Neural progenitor cell (in vitro differentiated cells): ENCODE measurements around the gene DRD1. TPM values are rescaled to one million over a fixed set of nuclear protein-coding genes. Genes with fewer than 3 reads are reported as not detected.

Experiments
- DNase-seq: peaks from one replicate; pipeline ENCODE4 v3.0.0-alpha.2; 2016; ENCODE audit warnings: low spot score
- H2AFZ ChIP-seq: fragments of 200-600 bp; sonication (generic); replicated peaks from 2 replicates; pipeline ENCODE4 v1.6.1; 2016; ENCODE audit warnings: antibody characterized with exemption
- H3F3A ChIP-seq: fragments of 200-600 bp; sonication (generic); 2 replicates; pipeline ENCODE4 v1.6.1; 2016; ENCODE audit warnings: antibody characterized with exemption, low read depth
- H3K27ac ChIP-seq: fragments of 200-600 bp; sonication (generic); 2 replicates; pipeline ENCODE4 v1.5.1; 2016; ENCODE audit warnings: mild to moderate bottlenecking
- H3K27me3 ChIP-seq: fragments of 200-600 bp; sonication (generic); 2 replicates; pipeline ENCODE4 v1.6.1; 2016; ENCODE audit warnings: mild to moderate bottlenecking, moderate library complexity
- H3K36me3 ChIP-seq: fragments of 200-600 bp; sonication (generic); 2 replicates; pipeline ENCODE4 v1.5.1; 2016
- H3K4me1 ChIP-seq: fragments of 200-600 bp; sonication (generic); 2 replicates; pipeline ENCODE4 v1.6.1; 2016; ENCODE audit warnings: mixed run types
- H3K4me2 ChIP-seq: fragments of 200-600 bp; sonication (generic); 2 replicates; pipeline ENCODE4 v1.6.1; 2016
- H3K4me3 ChIP-seq: fragments of 200-600 bp; sonication (generic); 2 replicates; pipeline ENCODE4 v1.5.1; 2016
- H3K79me2 ChIP-seq: fragments of 200-600 bp; sonication (generic); 2 replicates; pipeline ENCODE4 v1.6.1; 2016; ENCODE audit warnings: low read depth
- H3K9ac ChIP-seq: fragments of 200-600 bp; sonication (generic); 2 replicates; pipeline ENCODE4 v1.6.1; 2016
- H3K9me3 ChIP-seq: fragments of 200-600 bp; sonication (generic); 2 replicates; pipeline ENCODE4 v1.5.1; 2016; ENCODE audit warnings: low read depth
- H4K20me1 ChIP-seq: fragments of 200-600 bp; sonication (generic); 2 replicates; pipeline ENCODE4 v1.6.1; 2016; ENCODE audit warnings: low read depth
- H3K27ac Mint-ChIP-seq: 3 replicates; pipeline ENCODE4 v1.8.0; 2021; ENCODE audit warnings: mixed read lengths
- H3K27me3 Mint-ChIP-seq: 2 replicates; pipeline ENCODE4 v1.8.0; 2022; ENCODE audit warnings: low read depth, mild to moderate bottlenecking, inconsistent platforms, moderate library complexity, mixed read lengths; ENCODE audit not compliant: insufficient read depth
- H3K36me3 Mint-ChIP-seq: 3 replicates; pipeline ENCODE4 v1.8.0; 2021; ENCODE audit warnings: mixed read lengths
- H3K4me1 Mint-ChIP-seq: 3 replicates; pipeline ENCODE4 v1.8.0; 2021; ENCODE audit warnings: mixed read lengths
- H3K4me3 Mint-ChIP-seq: 3 replicates; pipeline ENCODE4 v1.8.0; 2021; ENCODE audit warnings: mild to moderate bottlenecking, moderate library complexity, mixed read lengths
- H3K9me3 Mint-ChIP-seq: 3 replicates; pipeline ENCODE4 v1.8.0; 2020; ENCODE audit warnings: mixed read lengths
- CTCF ChIP-seq: fragments of 200-600 bp; sonication (generic); IDR thresholded peaks from 2 replicates; pipeline ENCODE4 v1.5.1; 2017; ENCODE audit warnings: antibody characterized with exemption, mild to moderate bottlenecking
- EZH2 ChIP-seq: fragments of 200-600 bp; sonication (generic); IDR thresholded peaks from 2 replicates; pipeline ENCODE4 v1.6.1; 2017; ENCODE audit warnings: antibody characterized with exemption, mild to moderate bottlenecking, moderate library complexity
- EZH2phosphoT487 ChIP-seq: fragments of 200-600 bp; sonication (generic); IDR thresholded peaks from 2 replicates; pipeline ENCODE4 v1.6.1; 2017; ENCODE audit warnings: antibody characterized with exemption
- total RNA-seq: library from RNA; depleted of rRNA; stranded (reverse); fragments of >200 nt; gene quantifications from 2 replicates; pipeline ENCODE4 v1.2.3, GENCODE V29; 2015; ENCODE audit warnings: low replicate concordance

The DRD1 gene
- total RNA-seq, 1 donor from 2014 or later = not detected

- Histone ChIP-seq H3K27me3 (no peaks in the 10 kb centered on the region), H3K27ac (no peak overlapping the region), H3K79me2 (no peaks in the 10 kb centered on the region), H3F3A (peaks cover 8% of the 10 kb centered on the region), H3K9ac (no peak overlapping the region), H2AFZ (no peak overlapping the region), H3K36me3 (no peaks in the 10 kb centered on the region), H3K9me3 (no peaks in the 10 kb centered on the region), H3K4me2 (no peak overlapping the region), H3K4me1 (peaks cover 7% of the 10 kb centered on the region), H4K20me1 (no peaks in the 10 kb centered on the region), H3K4me3 (no peak overlapping the region)
- Mint-ChIP-seq H3K27me3 (peaks cover 2% of the 10 kb centered on the region), H3K27ac (no peak overlapping the region), H3K4me3 (no peak overlapping the region), H3K9me3 (no peaks in the 10 kb centered on the region), H3K4me1 (peaks cover 11% of the 10 kb centered on the region), H3K36me3 (no peaks in the 10 kb centered on the region)
- DNase-seq = no peak
- TF ChIP-seq EZH2 (no peak), EZH2phosphoT487 (no peak), CTCF (no peak)
Observed at GRCh38 chr5:175468892-175469291, 24.9 kb upstream of the DRD1 start.

DNA sequence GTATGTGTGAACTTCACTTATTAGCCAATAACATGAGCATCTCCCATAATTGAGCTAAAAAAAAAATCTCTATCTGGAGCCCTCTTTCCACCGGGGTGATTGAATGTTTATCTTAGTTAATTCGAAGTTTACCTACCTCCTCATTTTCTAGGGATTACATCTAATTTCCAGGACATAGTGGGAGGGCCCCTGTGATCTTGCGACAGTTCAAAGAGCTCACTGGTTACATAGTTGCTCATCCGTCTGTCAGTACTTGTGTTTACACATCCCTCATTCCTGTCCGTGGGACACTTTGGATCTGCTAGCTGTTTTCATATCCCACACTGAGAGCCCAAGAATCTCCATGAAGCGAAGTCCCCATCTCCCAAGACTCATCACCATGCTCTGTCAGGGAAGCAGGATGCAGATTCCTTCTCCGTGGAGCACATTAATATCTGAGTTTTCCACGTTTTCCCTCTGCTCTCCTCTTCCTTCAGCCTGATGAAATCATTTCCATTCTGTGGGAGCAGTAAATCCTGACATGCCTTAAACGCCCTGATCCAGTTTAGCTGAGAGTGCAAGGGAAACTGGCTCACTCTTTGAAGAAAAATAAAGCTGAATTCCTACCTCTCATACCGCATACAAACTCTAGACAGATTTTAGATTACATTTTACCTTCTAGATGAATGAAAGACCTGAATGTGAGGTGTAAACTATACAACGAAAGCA is 24.2 kb upstream of the DRD1 start:
- Mint-ChIP-seq H3K36me3 (no peaks in the 10 kb centered on the region), H3K9me3 (no peaks in the 10 kb centered on the region), H3K4me1 (peaks cover 11% of the 10 kb centered on the region), H3K27ac (no peak overlapping the region), H3K27me3 (peaks cover 3% of the 10 kb centered on the region), H3K4me3 (no peak overlapping the region)
- no peak for DNase-seq
- Histone ChIP-seq H3K36me3 (no peaks in the 10 kb centered on the region), H3K4me1 (peaks cover 7% of the 10 kb centered on the region), H3K27me3 (no peaks in the 10 kb centered on the region), H3K9me3 (no peaks in the 10 kb centered on the region), H3K4me3 (no peak overlapping the region), H3K9ac (no peak overlapping the region), H3F3A (peaks cover 8% of the 10 kb centered on the region), H4K20me1 (no peaks in the 10 kb centered on the region), H3K79me2 (no peaks in the 10 kb centered on the region), H3K27ac (no peak overlapping the region), H2AFZ (peak overlapping the region; percentile 60), H3K4me2 (no peak overlapping the region)
- no peak for TF ChIP-seq EZH2
- no peak for TF ChIP-seq EZH2phosphoT487
- TF ChIP-seq CTCF = no peak

DNA sequence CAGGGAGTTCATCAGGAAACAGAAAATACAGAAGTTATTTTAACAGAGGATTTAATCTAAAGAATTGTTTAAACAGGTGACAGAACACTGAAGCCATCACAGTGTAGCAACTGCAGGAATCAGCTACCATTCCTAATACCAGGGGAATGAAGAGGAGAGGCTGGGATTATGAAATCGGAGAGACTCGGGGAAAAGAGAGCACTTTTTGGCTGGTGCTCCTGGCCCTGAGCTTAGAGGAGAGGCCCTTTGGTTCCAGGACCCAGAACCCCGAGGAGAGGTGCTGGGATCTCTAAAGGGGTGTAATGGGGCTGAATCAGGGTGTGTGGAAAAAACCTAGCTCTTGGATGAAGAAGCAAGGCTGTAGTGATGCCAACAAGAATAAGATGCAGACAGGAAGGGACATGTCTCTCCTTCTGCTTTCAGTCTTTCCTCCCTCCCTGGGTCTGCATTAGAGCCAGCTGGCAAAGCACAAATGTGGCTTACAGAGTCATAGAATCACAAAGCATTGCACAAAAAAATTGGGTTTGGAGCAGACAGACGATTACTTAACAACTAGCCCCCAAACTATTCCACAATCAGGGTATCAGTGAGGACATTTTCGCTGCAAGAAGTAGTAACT is 22.8 kb upstream of the DRD1 start:
- H3K4me1 ChIP-seq = peaks cover 7% of the 10 kb centered on the region
- no peak overlapping the region for H3K4me3 Mint-ChIP-seq
- no peak overlapping the region for H3K9ac ChIP-seq
- peaks cover 6% of the 10 kb centered on the region for H3K27me3 Mint-ChIP-seq
- H3K27ac ChIP-seq = no peak overlapping the region
- H4K20me1 ChIP-seq = no peaks in the 10 kb centered on the region
- TF ChIP-seq EZH2 = no peak
- peaks cover 11% of the 10 kb centered on the region for H3K4me1 Mint-ChIP-seq
- DNase-seq = no peak
- no peak overlapping the region for H3K4me3 ChIP-seq
- H3K27me3 ChIP-seq = no peaks in the 10 kb centered on the region
- H3F3A ChIP-seq = peaks cover 8% of the 10 kb centered on the region
- H3K79me2 ChIP-seq = no peaks in the 10 kb centered on the region
- H3K27ac Mint-ChIP-seq = no peak overlapping the region
- H2AFZ ChIP-seq = no peak overlapping the region
- no peaks in the 10 kb centered on the region for H3K36me3 ChIP-seq
- no peaks in the 10 kb centered on the region for H3K9me3 ChIP-seq
- H3K9me3 Mint-ChIP-seq = no peaks in the 10 kb centered on the region
- no peak overlapping the region for H3K4me2 ChIP-seq
- no peaks in the 10 kb centered on the region for H3K36me3 Mint-ChIP-seq

DNA sequence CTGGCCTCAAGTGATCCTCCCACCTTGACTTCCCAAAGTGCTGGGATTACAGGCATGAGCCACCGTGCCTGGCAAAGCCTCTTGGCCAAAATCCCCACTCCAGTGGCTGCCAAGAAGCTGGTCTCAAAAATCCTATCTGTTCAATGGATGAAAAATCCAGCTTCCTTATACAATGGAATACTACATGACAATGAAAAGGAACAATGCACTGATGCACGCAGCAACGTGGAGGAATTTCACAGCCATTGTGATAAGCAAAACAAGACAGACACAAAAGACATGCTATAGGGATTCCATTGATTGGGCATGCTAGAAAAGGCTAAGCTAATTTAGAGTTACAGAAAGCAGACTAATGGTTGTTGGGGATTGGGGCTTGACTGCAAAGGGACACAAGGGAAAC is 21.3 kb upstream of the DRD1 start:
- TF ChIP-seq CTCF = no peak
- TF ChIP-seq EZH2phosphoT487 = no peak
- no peak for TF ChIP-seq EZH2
- peaks cover 3% of the 10 kb centered on the region for H3F3A ChIP-seq
- H2AFZ ChIP-seq = no peak overlapping the region
- H3K9ac ChIP-seq = no peak overlapping the region
- no peaks in the 10 kb centered on the region for H3K79me2 ChIP-seq
- Mint-ChIP-seq H3K36me3 (no peaks in the 10 kb centered on the region), H3K4me1 (peaks cover 11% of the 10 kb centered on the region), H3K27me3 (peaks cover 6% of the 10 kb centered on the region), H3K9me3 (no peaks in the 10 kb centered on the region), H3K4me3 (no peak overlapping the region), H3K27ac (no peak overlapping the region)
- H3K27me3 ChIP-seq = no peaks in the 10 kb centered on the region
- no peaks in the 10 kb centered on the region for H3K36me3 ChIP-seq
- no peaks in the 10 kb centered on the region for H3K4me1 ChIP-seq
- DNase-seq = no peak
- no peak overlapping the region for H3K4me3 ChIP-seq
- no peaks in the 10 kb centered on the region for H3K9me3 ChIP-seq
- H4K20me1 ChIP-seq = no peaks in the 10 kb centered on the region
- H3K4me2 ChIP-seq = no peak overlapping the region
- no peak overlapping the region for H3K27ac ChIP-seq
